KMS-11 (cell line): Measurements from ENCODE around the gene TBCEL.

Source experiments
- H2AFZ ChIP-seq: fragments of 200-600 bp; sonication (generic); 2 replicates; pipeline ENCODE4 v1.6.1; 2016; ENCODE audit warnings: antibody characterized with exemption, mixed run types, low read depth
- H3K27ac ChIP-seq: fragments of 200-600 bp; sonication (generic); 2 replicates; pipeline ENCODE4 v1.6.1; 2016; ENCODE audit warnings: mild to moderate bottlenecking, mixed run types
- H3K27me3 ChIP-seq: fragments of 200-600 bp; sonication (generic); 2 replicates; pipeline ENCODE4 v1.6.1; 2017; ENCODE audit warnings: mild to moderate bottlenecking, low read depth, mixed run types, moderate library complexity; ENCODE audit not compliant: insufficient read depth
- H3K36me3 ChIP-seq: fragments of 200-600 bp; sonication (generic); 2 replicates; pipeline ENCODE4 v1.6.1; 2017; ENCODE audit warnings: mild to moderate bottlenecking, mixed run types; ENCODE audit not compliant: insufficient read depth
- H3K4me1 ChIP-seq: fragments of 200-600 bp; sonication (generic); 2 replicates; pipeline ENCODE4 v1.6.1; 2016; ENCODE audit warnings: mild to moderate bottlenecking, low read depth, mixed run types; ENCODE audit not compliant: poor library complexity, severe bottlenecking
- H3K4me2 ChIP-seq: fragments of 200-600 bp; sonication (generic); 2 replicates; pipeline ENCODE4 v1.7.0; 2016; ENCODE audit warnings: mild to moderate bottlenecking, mixed run types
- H3K4me3 ChIP-seq: fragments of 200-600 bp; sonication (generic); IDR thresholded peaks from 2 replicates; pipeline ENCODE4 v1.6.1; 2017; ENCODE audit warnings: low read depth, low read length, mixed read lengths; ENCODE audit not compliant: insufficient read depth
- H3K79me2 ChIP-seq: fragments of 200-600 bp; sonication (generic); 2 replicates; pipeline ENCODE4 v1.6.1; 2016; ENCODE audit warnings: low read depth, mixed run types; ENCODE audit not compliant: insufficient read depth
- H3K9ac ChIP-seq: fragments of 200-600 bp; sonication (generic); 2 replicates; pipeline ENCODE4 v1.6.1; 2016; ENCODE audit warnings: mild to moderate bottlenecking, mixed run types
- H4K20me1 ChIP-seq: fragments of 200-600 bp; sonication (generic); 2 replicates; pipeline ENCODE4 v1.6.1; 2016; ENCODE audit warnings: mild to moderate bottlenecking, mixed run types; ENCODE audit not compliant: insufficient read depth
- CTCF ChIP-seq: fragments of 200-600 bp; sonication (generic); conservative IDR thresholded peaks from 2 replicates; pipeline ENCODE4 v1.6.1; 2017; ENCODE audit warnings: low read depth, mild to moderate bottlenecking, antibody characterized with exemption, low read length, moderate library complexity, mixed read lengths

Gene TBCEL

GRCh38 chr11:120994091-120994859, 29.6 kb upstream of the TBCEL start:
- H4K20me1 ChIP-seq: no peaks in the 10 kb centered on the region
- no peak overlapping the region for H3K9ac ChIP-seq
- H3K27ac ChIP-seq: no peak overlapping the region
- H3K4me2 ChIP-seq: no peak overlapping the region
- H3K27me3 ChIP-seq: no peaks in the 10 kb centered on the region
- no peaks in the 10 kb centered on the region for H3K4me1 ChIP-seq
- H3K79me2 ChIP-seq: no peaks in the 10 kb centered on the region
- TF ChIP-seq CTCF: no peak
- no peaks in the 10 kb centered on the region for H3K36me3 ChIP-seq
- H2AFZ ChIP-seq: no peak overlapping the region
- H3K4me3 ChIP-seq: no peak overlapping the region

- Histone ChIP-seq H3K79me2 (no peaks in the 10 kb centered on the region), H4K20me1 (no peaks in the 10 kb centered on the region), H3K4me1 (no peaks in the 10 kb centered on the region), H3K4me3 (no peak overlapping the region), H3K36me3 (no peaks in the 10 kb centered on the region), H3K27me3 (no peaks in the 10 kb centered on the region), H3K4me2 (no peak overlapping the region), H3K9ac (no peak overlapping the region), H2AFZ (no peak overlapping the region), H3K27ac (no peak overlapping the region)
- TF ChIP-seq CTCF: no peak
Measured at GRCh38 chr11:120995184-120995583, 28.7 kb upstream of the TBCEL start.

GRCh38 chr11:120996973-120997372, 26.9 kb upstream of the TBCEL start:
- H3K4me3 ChIP-seq: no peak overlapping the region
- no peak for TF ChIP-seq CTCF
- H3K4me2 ChIP-seq: no peak overlapping the region
- no peaks in the 10 kb centered on the region for H3K36me3 ChIP-seq
- no peaks in the 10 kb centered on the region for H3K79me2 ChIP-seq
- no peak overlapping the region for H3K9ac ChIP-seq
- H3K27ac ChIP-seq: no peak overlapping the region
- H2AFZ ChIP-seq: no peak overlapping the region
- H3K27me3 ChIP-seq: no peaks in the 10 kb centered on the region
- no peaks in the 10 kb centered on the region for H3K4me1 ChIP-seq
- H4K20me1 ChIP-seq: no peaks in the 10 kb centered on the region

- no peak overlapping the region for H3K4me3 ChIP-seq
- no peaks in the 10 kb centered on the region for H3K27me3 ChIP-seq
- no peak overlapping the region for H3K27ac ChIP-seq
- TF ChIP-seq CTCF: no peak
- H4K20me1 ChIP-seq: no peaks in the 10 kb centered on the region
- H2AFZ ChIP-seq: no peak overlapping the region
- H3K79me2 ChIP-seq: no peaks in the 10 kb centered on the region
- no peaks in the 10 kb centered on the region for H3K4me1 ChIP-seq
- H3K9ac ChIP-seq: no peak overlapping the region
- no peaks in the 10 kb centered on the region for H3K36me3 ChIP-seq
- no peak overlapping the region for H3K4me2 ChIP-seq
Measured at GRCh38 chr11:120998581-120998980, 25.3 kb upstream of the TBCEL start.
